Measurements from ENCODE around the gene RUNX1. TPM values are rescaled to one million over a fixed set of nuclear protein-coding genes. Genes with fewer than 3 reads are reported as not detected.

RUNX1 gene
- total RNA-seq, 1 donor from 2014 or later, result 7.8 TPM

DNA sequence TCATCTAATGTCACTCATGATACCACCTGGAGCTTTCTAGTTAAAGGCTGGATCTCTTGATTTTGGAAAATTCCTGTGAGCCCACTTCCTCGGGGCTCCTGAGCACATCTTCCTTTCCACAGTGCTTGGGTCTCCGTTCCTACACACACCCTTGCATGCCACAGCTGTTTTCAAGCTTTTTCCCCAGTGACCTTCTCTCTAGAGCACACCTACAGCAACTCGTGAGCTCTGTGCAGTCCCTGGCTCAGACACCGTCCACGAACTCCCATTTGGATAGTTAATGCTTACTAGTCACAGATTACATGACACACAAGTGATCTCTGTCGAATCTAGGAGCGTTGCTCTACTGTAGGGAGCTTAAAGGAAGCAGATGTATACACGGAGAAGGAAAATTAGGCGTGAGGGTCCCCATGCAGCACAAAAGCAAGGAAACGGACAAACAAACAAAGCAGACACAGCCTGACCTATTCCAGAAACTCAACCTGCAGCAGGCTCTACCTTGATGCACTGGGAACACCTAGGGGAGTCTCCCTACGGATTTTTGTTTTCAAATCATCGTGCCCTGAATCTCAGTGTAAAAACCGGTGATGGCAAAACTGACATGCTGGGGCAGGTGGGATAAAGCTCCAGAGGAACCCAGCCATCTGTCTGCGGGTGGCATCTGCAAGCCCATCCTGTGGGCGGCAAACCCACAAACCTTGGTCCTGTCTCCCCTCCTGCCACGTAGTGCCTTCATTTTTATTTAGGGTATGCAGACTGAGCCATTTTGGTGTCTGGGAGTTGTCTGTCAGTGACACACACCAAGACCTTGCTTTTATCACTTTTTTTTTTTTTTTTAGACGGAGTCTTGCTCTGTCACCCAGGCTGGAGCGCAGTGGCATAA lies 177.8 kb downstream of the RUNX1 start:
- no peak overlapping the region for H3K27ac ChIP-seq (ENCODE audit: low read depth, low read length)
- no peaks in the 10 kb centered on the region for H3K27me3 ChIP-seq (ENCODE audit: control insufficient read depth in 3 of 3, insufficient read depth in 3 of 3, low read length in 3 of 3)
- peaks cover 8 to 23% (median 12%) of the 10 kb centered on the region in 3 donors for H3K4me1 ChIP-seq (ENCODE audit: control insufficient read depth in 3 of 3, insufficient read depth in 3 of 3, low read length in 3 of 3)
- H3K4me3 ChIP-seq (ENCODE audit: low read length in 3 of 3), result no peak overlapping the region
- no peaks in the 10 kb centered on the region for H3K9me3 ChIP-seq (ENCODE audit: control insufficient read depth in 3 of 3, low read length in 3 of 3)
- no peak overlapping the region for H3K9ac ChIP-seq (ENCODE audit: low read depth in 1 of 3, low read length in 3 of 3)
- H3K36me3 ChIP-seq (ENCODE audit: control insufficient read depth in 3 of 3, insufficient read depth in 3 of 3, low read length in 3 of 3), result peaks cover 4 to 58% (median 25%) of the 10 kb centered on the region in 3 donors

DNA sequence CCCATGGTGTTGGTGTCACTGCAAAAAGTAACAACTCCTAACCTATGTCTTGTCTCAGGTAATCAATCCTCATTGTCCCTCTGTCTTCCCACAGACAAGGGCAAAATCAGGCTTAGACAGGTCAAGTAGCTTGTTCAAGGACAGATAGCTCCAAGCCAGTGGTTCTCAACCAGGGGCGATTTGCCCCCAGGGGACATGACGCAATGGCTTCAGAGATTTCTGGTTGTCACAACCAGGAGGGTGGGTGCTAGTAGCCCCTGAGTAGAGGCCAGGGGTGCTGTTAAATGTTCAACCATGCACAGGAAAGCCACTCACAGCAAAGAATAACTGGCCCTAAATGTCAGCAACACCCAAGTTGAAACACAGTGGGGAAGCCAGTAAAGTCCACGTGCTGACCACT lies 178.9 kb downstream of the RUNX1 start:
- H3K4me3 ChIP-seq (ENCODE audit: low read length in 3 of 3), result no peak overlapping the region
- peaks cover 4 to 49% (median 22%) of the 10 kb centered on the region in 3 donors for H3K36me3 ChIP-seq (ENCODE audit: control insufficient read depth in 3 of 3, insufficient read depth in 3 of 3, low read length in 3 of 3)
- no peak overlapping the region for H3K27ac ChIP-seq (ENCODE audit: low read depth, low read length)
- no peaks in the 10 kb centered on the region for H3K27me3 ChIP-seq (ENCODE audit: control insufficient read depth in 3 of 3, insufficient read depth in 3 of 3, low read length in 3 of 3)
- H3K9me3 ChIP-seq (ENCODE audit: control insufficient read depth in 3 of 3, low read length in 3 of 3), result no peaks in the 10 kb centered on the region
- H3K4me1 ChIP-seq (ENCODE audit: control insufficient read depth in 3 of 3, insufficient read depth in 3 of 3, low read length in 3 of 3), result peaks cover 18 to 34% (median 21%) of the 10 kb centered on the region in 3 donors
- H3K9ac ChIP-seq (ENCODE audit: low read depth in 1 of 3, low read length in 3 of 3), result peak overlapping the region in 2 of 3 donors; percentile 1 to 45

DNA sequence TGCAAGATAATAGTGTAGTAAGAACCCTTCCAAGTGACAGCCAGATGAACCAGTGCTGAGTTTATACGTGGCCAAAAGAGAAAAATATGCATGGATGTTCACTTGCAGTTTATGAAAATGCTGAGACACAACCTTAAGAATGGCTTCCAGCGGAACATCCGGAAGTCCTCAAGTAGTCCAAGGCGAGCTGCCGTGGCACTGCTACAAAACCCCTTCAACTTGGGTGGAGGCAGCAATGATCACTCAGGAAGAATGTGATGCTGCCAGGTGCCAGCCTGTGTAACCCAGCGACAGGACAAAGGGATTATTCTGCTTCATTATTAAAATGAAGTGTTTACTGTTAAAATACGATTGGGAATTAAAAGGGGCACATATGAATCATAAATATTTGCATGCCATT lies 179.6 kb downstream of the RUNX1 start:
- Histone ChIP-seq H3K9me3 (ENCODE audit: control insufficient read depth in 3 of 3, low read length in 3 of 3) (no peaks in the 10 kb centered on the region), H3K9ac (ENCODE audit: low read depth in 1 of 3, low read length in 3 of 3) (no peak overlapping the region), H3K27me3 (ENCODE audit: control insufficient read depth in 3 of 3, insufficient read depth in 3 of 3, low read length in 3 of 3) (no peaks in the 10 kb centered on the region), H3K4me3 (ENCODE audit: low read length in 3 of 3) (peak overlapping the region in 1 of 3 donors; percentile 13), H3K36me3 (ENCODE audit: control insufficient read depth in 3 of 3, insufficient read depth in 3 of 3, low read length in 3 of 3) (peaks cover 4 to 46% (median 25%) of the 10 kb centered on the region in 3 donors), H3K4me1 (ENCODE audit: control insufficient read depth in 3 of 3, insufficient read depth in 3 of 3, low read length in 3 of 3) (peaks cover 26 to 38% (median 28%) of the 10 kb centered on the region in 3 donors), H3K27ac (ENCODE audit: low read depth, low read length) (no peak overlapping the region)

DNA sequence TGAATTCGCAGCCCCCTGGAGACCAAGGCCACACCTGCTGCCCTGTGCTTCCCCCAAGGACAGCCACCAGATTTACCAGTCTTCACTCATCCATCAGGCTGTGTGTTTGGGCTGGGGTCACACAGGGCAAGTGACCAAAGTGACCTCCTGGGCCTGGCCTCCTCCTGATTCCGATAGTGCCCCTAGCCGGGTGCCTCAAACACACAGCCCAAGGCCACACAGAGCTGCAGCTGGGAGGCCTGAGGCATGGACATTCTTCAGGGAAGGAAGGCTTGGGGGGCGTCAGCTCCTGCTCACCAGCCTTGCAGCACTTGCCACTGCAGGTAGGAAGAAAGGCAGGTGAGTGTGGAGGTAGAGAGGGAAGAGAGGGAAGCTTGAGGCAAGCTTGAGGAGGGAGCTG lies 181.3 kb downstream of the RUNX1 start:
- Histone ChIP-seq H3K27me3 (ENCODE audit: control insufficient read depth in 3 of 3, insufficient read depth in 3 of 3, low read length in 3 of 3) (no peaks in the 10 kb centered on the region), H3K4me3 (ENCODE audit: low read length in 3 of 3) (no peak overlapping the region), H3K9me3 (ENCODE audit: control insufficient read depth in 3 of 3, low read length in 3 of 3) (no peaks in the 10 kb centered on the region), H3K4me1 (ENCODE audit: control insufficient read depth in 3 of 3, insufficient read depth in 3 of 3, low read length in 3 of 3) (peaks cover 35 to 48% (median 38%) of the 10 kb centered on the region in 3 donors), H3K9ac (ENCODE audit: low read depth in 1 of 3, low read length in 3 of 3) (no peak overlapping the region), H3K36me3 (ENCODE audit: control insufficient read depth in 3 of 3, insufficient read depth in 3 of 3, low read length in 3 of 3) (peaks cover 6 to 41% (median 14%) of the 10 kb centered on the region in 3 donors), H3K27ac (ENCODE audit: low read depth, low read length) (peak overlapping the region; percentile 13)

DNA sequence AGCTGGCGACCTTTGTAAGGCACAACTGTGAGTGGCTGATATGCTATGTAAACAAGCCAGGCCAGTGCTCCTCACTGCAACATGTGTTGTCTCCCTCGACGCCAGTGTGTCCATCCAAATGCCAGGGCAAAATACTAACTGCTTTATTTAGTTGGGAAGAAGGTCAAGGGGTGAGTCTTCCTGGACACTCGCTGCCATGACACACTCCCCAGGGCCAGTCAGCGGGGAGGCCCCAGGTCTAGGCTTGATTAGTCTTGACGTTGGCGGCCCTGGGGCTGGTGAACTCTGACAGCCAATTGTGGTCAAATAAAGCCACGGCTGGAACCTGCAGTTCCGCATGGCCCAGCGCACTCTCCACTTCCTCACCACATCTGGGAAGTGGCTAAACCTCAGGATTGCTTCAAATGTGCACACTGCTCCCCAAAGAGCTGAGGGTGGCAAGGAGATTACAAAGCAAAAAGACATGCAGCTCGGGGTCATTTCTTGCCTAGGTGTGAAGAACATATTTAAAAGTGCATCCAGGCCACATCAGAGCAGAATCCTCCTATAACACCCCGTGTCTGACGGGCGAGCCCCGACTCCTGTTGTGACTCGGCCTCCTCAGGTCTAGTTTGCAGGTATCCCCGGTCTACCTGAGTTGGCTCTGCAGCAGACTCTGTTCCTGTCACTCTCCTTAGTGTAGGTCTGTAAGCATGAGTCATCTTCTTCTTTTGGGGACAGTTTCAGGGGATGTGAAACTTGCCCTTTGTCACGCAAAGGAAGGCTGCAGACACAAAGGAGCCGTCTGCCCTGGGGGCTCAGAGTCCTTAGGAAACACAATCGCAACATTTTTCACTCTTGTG lies 183.5 kb downstream of the RUNX1 start:
- H3K27ac ChIP-seq (ENCODE audit: low read depth, low read length), result peak overlapping the region; percentile 78
- peak overlapping the region in 1 of 3 donors; percentile 35 for H3K4me3 ChIP-seq (ENCODE audit: low read length in 3 of 3)
- no peaks in the 10 kb centered on the region for H3K27me3 ChIP-seq (ENCODE audit: control insufficient read depth in 3 of 3, insufficient read depth in 3 of 3, low read length in 3 of 3)
- H3K9me3 ChIP-seq (ENCODE audit: control insufficient read depth in 3 of 3, low read length in 3 of 3), result no peaks in the 10 kb centered on the region
- peak overlapping the region in 1 of 3 donors; percentile 68 for H3K9ac ChIP-seq (ENCODE audit: low read depth in 1 of 3, low read length in 3 of 3)
- H3K4me1 ChIP-seq (ENCODE audit: control insufficient read depth in 3 of 3, insufficient read depth in 3 of 3, low read length in 3 of 3), result peaks cover 36 to 52% (median 49%) of the 10 kb centered on the region in 3 donors
- H3K36me3 ChIP-seq (ENCODE audit: control insufficient read depth in 3 of 3, insufficient read depth in 3 of 3, low read length in 3 of 3), result peaks cover 6 to 45% (median 18%) of the 10 kb centered on the region in 3 donors

DNA sequence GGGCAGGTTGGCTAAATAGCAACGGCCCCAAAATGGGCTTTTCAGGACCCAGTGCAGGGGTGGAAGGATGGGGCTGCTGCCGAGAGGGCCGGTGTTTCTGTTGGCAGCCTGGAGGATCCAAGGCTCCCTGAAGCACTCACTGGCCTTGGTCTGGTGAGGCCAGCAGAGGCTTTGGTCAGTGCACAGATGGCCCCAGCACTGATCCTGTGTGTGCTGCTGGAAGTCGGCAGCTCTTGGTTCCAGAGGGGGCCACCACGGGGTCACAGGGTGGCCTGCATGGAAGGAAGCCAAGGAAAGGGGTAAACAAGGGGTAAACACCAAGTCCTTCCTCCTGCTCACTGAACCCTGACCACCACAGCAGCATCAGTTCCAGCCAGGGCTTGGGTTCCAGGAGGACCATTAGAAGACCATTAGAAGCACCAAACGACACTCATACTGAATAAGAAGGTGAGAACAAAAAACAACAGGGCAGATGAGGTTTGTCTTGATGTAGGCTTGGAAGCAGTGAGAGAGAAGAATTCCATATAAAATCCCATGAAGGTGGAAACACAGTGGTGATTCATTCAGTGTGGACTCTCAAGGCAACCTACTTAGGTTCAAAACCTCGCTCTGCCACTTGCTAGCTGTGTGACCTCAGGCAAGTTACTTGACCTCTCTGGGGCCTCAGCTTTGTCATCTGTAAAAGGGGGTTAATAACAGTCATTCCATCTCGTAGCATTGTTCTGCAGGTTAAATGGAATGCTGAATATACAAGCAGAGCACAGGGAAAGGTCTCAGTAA lies 184.5 kb downstream of the RUNX1 start:
- peak overlapping the region; percentile 78 for H3K27ac ChIP-seq (ENCODE audit: low read depth, low read length)
- peak overlapping the region; percentile 15 to 69 (median 58) for H3K9ac ChIP-seq (ENCODE audit: low read depth in 1 of 3, low read length in 3 of 3)
- H3K36me3 ChIP-seq (ENCODE audit: control insufficient read depth in 3 of 3, insufficient read depth in 3 of 3, low read length in 3 of 3), result peaks cover 6 to 37% (median 18%) of the 10 kb centered on the region in 3 donors

DNA sequence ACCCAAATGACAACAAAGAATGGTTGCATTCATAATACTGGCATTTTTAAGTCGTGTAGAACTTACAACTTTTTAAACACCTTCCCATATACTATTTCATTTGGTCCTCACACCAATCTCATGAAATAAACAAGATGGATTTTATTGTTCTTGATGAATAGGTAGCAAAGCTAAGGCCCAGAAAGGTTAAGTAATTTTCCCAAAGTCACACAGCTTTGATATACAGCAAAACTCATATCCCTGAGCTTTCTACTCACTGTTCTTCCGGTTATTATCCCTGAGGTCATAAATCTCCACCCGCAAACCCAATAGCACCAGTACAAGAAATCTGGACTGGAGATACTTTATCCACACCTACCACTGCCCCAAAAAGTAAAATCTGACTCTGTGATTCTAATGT lies 186.2 kb downstream of the RUNX1 start:
- Histone ChIP-seq H3K27ac (ENCODE audit: low read depth, low read length) (no peak overlapping the region), H3K36me3 (ENCODE audit: control insufficient read depth in 3 of 3, insufficient read depth in 3 of 3, low read length in 3 of 3) (peaks cover 7 to 38% (median 27%) of the 10 kb centered on the region in 3 donors), H3K27me3 (ENCODE audit: control insufficient read depth in 3 of 3, insufficient read depth in 3 of 3, low read length in 3 of 3) (no peaks in the 10 kb centered on the region), H3K4me1 (ENCODE audit: control insufficient read depth in 3 of 3, insufficient read depth in 3 of 3, low read length in 3 of 3) (peaks cover 30 to 50% (median 44%) of the 10 kb centered on the region in 3 donors), H3K9me3 (ENCODE audit: control insufficient read depth in 3 of 3, low read length in 3 of 3) (no peaks in the 10 kb centered on the region), H3K4me3 (ENCODE audit: low read length in 3 of 3) (no peak overlapping the region), H3K9ac (ENCODE audit: low read depth in 1 of 3, low read length in 3 of 3) (no peak overlapping the region)

More for the DNA sequence above, 184.5 kb downstream of the RUNX1 start:
- peak overlapping the region in 1 of 3 donors; percentile 29 for H3K4me3 ChIP-seq (ENCODE audit: low read length in 3 of 3)
- no peaks in the 10 kb centered on the region for H3K9me3 ChIP-seq (ENCODE audit: control insufficient read depth in 3 of 3, low read length in 3 of 3)
- H3K4me1 ChIP-seq (ENCODE audit: control insufficient read depth in 3 of 3, insufficient read depth in 3 of 3, low read length in 3 of 3), result peaks cover 31 to 44% (median 43%) of the 10 kb centered on the region in 3 donors
- H3K27me3 ChIP-seq (ENCODE audit: control insufficient read depth in 3 of 3, insufficient read depth in 3 of 3, low read length in 3 of 3), result no peaks in the 10 kb centered on the region

DNA sequence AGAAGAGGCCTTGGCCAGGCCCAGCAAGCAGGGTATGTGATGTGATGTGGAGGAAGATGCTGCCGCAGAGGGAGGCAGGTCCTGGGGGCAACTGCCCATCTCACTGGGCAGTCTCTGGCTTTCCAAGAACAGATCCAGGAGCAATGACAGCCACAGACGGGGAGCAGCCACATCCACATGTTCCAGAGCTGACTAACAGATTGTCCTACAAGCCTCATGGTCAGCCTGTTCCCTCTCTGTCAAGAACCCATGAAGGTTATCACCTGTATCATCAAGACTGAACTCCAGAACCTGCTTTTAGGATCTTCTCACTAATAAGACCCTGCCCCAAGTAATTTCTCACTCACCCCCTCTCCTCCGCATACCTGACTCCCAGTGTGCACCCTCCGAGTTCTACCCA lies 187.8 kb downstream of the RUNX1 start:
- peaks cover 11 to 49% (median 40%) of the 10 kb centered on the region in 3 donors for H3K36me3 ChIP-seq (ENCODE audit: control insufficient read depth in 3 of 3, insufficient read depth in 3 of 3, low read length in 3 of 3)
- H3K4me3 ChIP-seq (ENCODE audit: low read length in 3 of 3), result no peak overlapping the region
- no peaks in the 10 kb centered on the region for H3K9me3 ChIP-seq (ENCODE audit: control insufficient read depth in 3 of 3, low read length in 3 of 3)
- H3K9ac ChIP-seq (ENCODE audit: low read depth in 1 of 3, low read length in 3 of 3), result no peak overlapping the region
- H3K27ac ChIP-seq (ENCODE audit: low read depth, low read length), result no peak overlapping the region
- H3K4me1 ChIP-seq (ENCODE audit: control insufficient read depth in 3 of 3, insufficient read depth in 3 of 3, low read length in 3 of 3), result peaks cover 33 to 47% (median 37%) of the 10 kb centered on the region in 3 donors
- H3K27me3 ChIP-seq (ENCODE audit: control insufficient read depth in 3 of 3, insufficient read depth in 3 of 3, low read length in 3 of 3), result no peaks in the 10 kb centered on the region

DNA sequence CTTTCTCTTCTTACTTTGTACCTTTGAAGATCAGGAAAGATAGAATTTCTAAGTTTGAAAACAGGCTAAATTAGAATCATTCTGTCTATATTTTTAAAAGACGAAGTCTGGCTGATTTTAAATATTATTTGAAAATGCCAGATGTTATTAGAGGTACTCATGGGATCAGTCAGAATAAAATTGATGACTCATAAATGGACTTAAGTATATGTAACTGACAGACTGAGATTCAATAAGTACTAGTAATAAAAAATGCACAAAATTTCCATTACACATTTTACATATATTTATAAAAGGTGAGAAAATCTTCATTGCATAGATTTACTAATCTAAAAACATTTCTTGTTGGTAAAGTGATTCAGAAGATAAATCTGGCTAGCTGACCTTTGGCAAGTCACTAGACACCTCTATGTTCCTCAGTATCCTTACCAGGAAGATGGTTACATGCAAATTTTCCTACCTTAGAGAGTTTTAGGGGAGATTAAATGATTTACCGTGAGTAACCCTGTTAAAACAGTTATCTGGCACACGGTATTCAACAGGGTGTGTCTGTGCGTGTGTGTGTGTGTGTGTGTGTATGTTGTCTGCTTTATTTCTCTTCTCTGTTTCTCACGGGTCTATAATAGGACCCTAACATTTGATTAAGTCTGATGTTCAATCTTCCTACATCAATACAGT lies 189.0 kb downstream of the RUNX1 start:
- Histone ChIP-seq H3K27me3 (ENCODE audit: control insufficient read depth in 3 of 3, insufficient read depth in 3 of 3, low read length in 3 of 3) (no peaks in the 10 kb centered on the region), H3K4me3 (ENCODE audit: low read length in 3 of 3) (no peak overlapping the region), H3K4me1 (ENCODE audit: control insufficient read depth in 3 of 3, insufficient read depth in 3 of 3, low read length in 3 of 3) (peaks cover 22 to 35% (median 27%) of the 10 kb centered on the region in 3 donors), H3K27ac (ENCODE audit: low read depth, low read length) (no peak overlapping the region), H3K9me3 (ENCODE audit: control insufficient read depth in 3 of 3, low read length in 3 of 3) (no peaks in the 10 kb centered on the region), H3K9ac (ENCODE audit: low read depth in 1 of 3, low read length in 3 of 3) (no peak overlapping the region), H3K36me3 (ENCODE audit: control insufficient read depth in 3 of 3, insufficient read depth in 3 of 3, low read length in 3 of 3) (peaks cover 13 to 53% (median 44%) of the 10 kb centered on the region in 3 donors)
